Cardiac muscle cell (in vitro differentiated cells and primary cell): ENCODE measurements around the gene PLD5. TPM values are rescaled to one million over a fixed set of nuclear protein-coding genes. Genes with fewer than 3 reads are reported as not detected.

Source experiments
- DNase-seq, 2 donors: peaks; one replicate each; pipeline versions ENCODE4 v3.0.0 to v3.0.0-alpha.2; 2010 to 2017; ENCODE audit warnings: low read depth in 1 of 2, low spot score in 1 of 2
- H3K27ac ChIP-seq: fragments of 200-600 bp; sonication (generic); 2 replicates; pipeline ENCODE4 v1.5.1; 2016
- H3K27me3 ChIP-seq: fragments of 200-600 bp; sonication (generic); 2 replicates; pipeline ENCODE4 v1.6.0; 2016; ENCODE audit warnings: control low read depth
- H3K36me3 ChIP-seq: fragments of 200-600 bp; sonication (generic); 2 replicates; pipeline ENCODE4 v1.5.1; 2016; ENCODE audit warnings: control low read depth
- H3K4me1 ChIP-seq: fragments of 200-600 bp; sonication (generic); 2 replicates; pipeline ENCODE4 v1.8.1; 2017; ENCODE audit warnings: low read depth, mild to moderate bottlenecking, mixed run types
- H3K4me3 ChIP-seq: fragments of 200-600 bp; sonication (generic); 2 replicates; pipeline ENCODE4 v1.5.1; 2016; ENCODE audit warnings: mild to moderate bottlenecking
- H3K9me3 ChIP-seq: fragments of 200-600 bp; sonication (generic); 2 replicates; pipeline ENCODE4 v1.5.1; 2017; ENCODE audit warnings: low read depth, mild to moderate bottlenecking, control low read depth
- CTCF ChIP-seq: IDR thresholded peaks from 2 replicates; pipeline ENCODE4 v1.5.1; 2012; ENCODE audit warnings: low read depth, mild to moderate bottlenecking, low read length
- polyA plus RNA-seq: library from polyadenylated mRNA; unstranded; fragments of >200 nt; fragmentation: Nextera tagmentation; extraction: Ambion mirVana; gene quantifications from 2 replicates; pipeline ENCODE4 v1.2.1, GENCODE V29; 2016
- total RNA-seq: library from RNA; depleted of rRNA; stranded (reverse); fragments of >200 nt; gene quantifications from 2 replicates; pipeline ENCODE4 v1.2.3, GENCODE V29; 2016

Gene PLD5
- total and polyA plus RNA-seq, 2 experiments from 2014 or later: 0.03 to 0.06 TPM

GRCh38 chr1:242055749-242056320, 468.7 kb downstream of the PLD5 start:
- DNase-seq: no peak

GRCh38 chr1:242043165-242043564, 481.3 kb downstream of the PLD5 start:
- H3K4me1 ChIP-seq: no peaks in the 10 kb centered on the region
- no peak for TF ChIP-seq CTCF
- H3K27me3 ChIP-seq: no peaks in the 10 kb centered on the region
- no peak for DNase-seq
- no peak overlapping the region for H3K4me3 ChIP-seq
- H3K9me3 ChIP-seq: no peaks in the 10 kb centered on the region
- H3K36me3 ChIP-seq: no peaks in the 10 kb centered on the region
- H3K27ac ChIP-seq: no peak overlapping the region

More at GRCh38 chr1:242055749-242056320, 468.7 kb downstream of the PLD5 start:
- H3K9me3 ChIP-seq: no peaks in the 10 kb centered on the region
- H3K36me3 ChIP-seq: no peaks in the 10 kb centered on the region
- no peak for TF ChIP-seq CTCF
- H3K4me1 ChIP-seq: no peaks in the 10 kb centered on the region
- H3K27me3 ChIP-seq: no peaks in the 10 kb centered on the region
- H3K4me3 ChIP-seq: no peak overlapping the region
- no peak overlapping the region for H3K27ac ChIP-seq

- DNase-seq: no peak
- Histone ChIP-seq H3K4me3 (no peak overlapping the region), H3K27me3 (no peaks in the 10 kb centered on the region), H3K4me1 (peaks cover 7% of the 10 kb centered on the region), H3K36me3 (no peaks in the 10 kb centered on the region), H3K27ac (no peak overlapping the region), H3K9me3 (no peaks in the 10 kb centered on the region)
- no peak for TF ChIP-seq CTCF
Observed at GRCh38 chr1:242034392-242034791, 490.1 kb downstream of the PLD5 start.

GRCh38 chr1:242033447-242033846, 491.1 kb downstream of the PLD5 start:
- Histone ChIP-seq H3K4me1 (peaks cover 7% of the 10 kb centered on the region), H3K36me3 (no peaks in the 10 kb centered on the region), H3K9me3 (no peaks in the 10 kb centered on the region), H3K4me3 (no peak overlapping the region), H3K27ac (peak overlapping the region; percentile 17), H3K27me3 (no peaks in the 10 kb centered on the region)
- TF ChIP-seq CTCF: no peak
- peak in 1 of 2 donors; percentile 68 for DNase-seq
